ENCODE results near the gene ACTR3C. TPM values are rescaled to one million over a fixed set of nuclear protein-coding genes. Genes with fewer than 3 reads are reported as not detected.

ACTR3C gene
- total RNA-seq (2014; rRNA removed; shearing (Covaris generic)), result 1.5 and 5.8 TPM in 2 replicates
- polyA plus RNA-seq (2016; fragmentation: Nextera tagmentation; extraction: Ambion mirVana), result 1.8 and 3.5 TPM in 2 replicates
- long read RNA-seq, result 0 reads

DNA sequence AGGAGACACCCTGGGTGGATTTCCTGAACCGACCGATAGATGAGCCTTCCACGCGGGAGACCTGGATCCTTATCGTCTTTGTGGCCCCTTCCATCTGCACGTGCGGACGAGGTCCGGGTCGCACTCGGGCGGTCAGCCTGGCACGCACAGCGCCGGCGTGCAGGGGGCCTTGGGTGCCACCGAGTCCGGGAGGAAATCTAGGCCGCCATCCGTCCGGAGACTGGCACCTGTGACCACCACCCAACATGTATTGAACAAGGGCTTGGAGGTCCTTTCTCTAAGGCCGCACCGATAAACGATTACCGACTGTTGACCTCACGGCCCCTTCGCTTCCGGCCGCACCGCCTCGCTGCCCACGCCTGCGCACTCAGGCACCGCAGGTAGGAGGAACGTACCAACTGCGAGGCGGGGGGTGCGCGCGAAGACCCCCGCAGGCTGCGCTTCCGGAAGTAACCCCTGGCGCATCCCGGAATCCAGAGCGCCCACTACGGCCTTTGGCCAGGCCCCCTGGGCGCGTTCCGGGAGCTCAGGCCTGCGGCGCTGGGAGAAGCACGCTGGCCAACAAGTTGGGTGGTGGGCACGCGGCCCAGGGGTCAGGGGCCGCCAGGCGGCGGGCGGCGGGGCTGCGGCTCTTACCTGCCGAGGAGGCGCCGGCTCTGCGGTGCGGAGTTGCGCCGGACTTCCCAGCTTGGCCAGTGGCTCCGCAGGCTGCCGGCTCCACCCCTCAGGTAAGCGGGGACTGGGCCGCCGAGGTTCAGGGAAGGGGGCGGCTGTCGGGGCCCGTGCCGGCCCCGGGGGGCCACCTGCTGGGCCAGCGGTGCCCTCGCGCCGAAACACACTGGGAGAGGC is at the start of gene ACTR3C, which contains the start of gene LRRC61:
Gene ACTR3C, minus strand, starts transcription at position 713 of the 849 bp plus-strand sequence. CDS start 28,249 bp downstream, outside the sequence.
Gene LRRC61, plus strand, starts transcription at position 523 of the 849 bp plus-strand sequence. CDS start 13,507 bp downstream, outside the sequence.
- Histone ChIP-seq H2AFZ (peak within 1 kb of the TSS; percentile 56), H4K20me1 (replicated peaks; ENCODE audit: insufficient read depth) (no peaks in the 10 kb centered on the region), H3K4me3 (peak within 1 kb of the TSS; percentile 85), H3K27me3 (ENCODE audit: insufficient read depth) (0 out of 2 replicates have a peak, but pooled peaks cover 2% of the 10 kb centered on the region), H3K9me2 (ENCODE audit: insufficient read depth) (peaks cover 8% of the 10 kb centered on the region; the same call in 1 of the 2 replicates), H3K4me1 (ENCODE audit: insufficient read depth) (peaks cover 43% of the 10 kb centered on the region), H3K27ac (ENCODE audit: low read depth) (peak within 1 kb of the TSS; percentile 72), H3K79me2 (replicated peaks; ENCODE audit: insufficient read depth) (peaks cover 36% of the 10 kb centered on the region), H3K4me2 (peak within 1 kb of the TSS; percentile 98), H3K36me3 (ENCODE audit: insufficient read depth) (peaks cover 20% of the 10 kb centered on the region; the same call in 1 of the 2 replicates), H3F3A (replicated peaks; ENCODE audit: low read depth) (peaks cover 14% of the 10 kb centered on the region)
- no peak within 1 kb of the TSS for H3K27ac Mint-ChIP-seq
- peaks cover 17% of the 10 kb centered on the region for H3K27me3 Mint-ChIP-seq (ENCODE audit: insufficient read depth, low read depth, poor library complexity)
- no peaks in the 10 kb centered on the region for H3K9me3 Mint-ChIP-seq
- peak; percentile 91 for DNase-seq (ENCODE audit: low spot score)
- H3K4me3 Mint-ChIP-seq, result peak within 1 kb of the TSS; percentile 76
- peak; percentile 85 for ATAC-seq
- H3K4me1 Mint-ChIP-seq, result peaks cover 30% of the 10 kb centered on the region
- H3K36me3 Mint-ChIP-seq (ENCODE audit: low read depth), result peaks cover 20% of the 10 kb centered on the region; the same call in 2 of the 3 replicates
- peak; percentile 74 for TF ChIP-seq POLR2AphosphoS5 (IDR thresholded peaks at IDR 0.05; ENCODE audit: low read depth)
- TF ChIP-seq, protein P1, sequence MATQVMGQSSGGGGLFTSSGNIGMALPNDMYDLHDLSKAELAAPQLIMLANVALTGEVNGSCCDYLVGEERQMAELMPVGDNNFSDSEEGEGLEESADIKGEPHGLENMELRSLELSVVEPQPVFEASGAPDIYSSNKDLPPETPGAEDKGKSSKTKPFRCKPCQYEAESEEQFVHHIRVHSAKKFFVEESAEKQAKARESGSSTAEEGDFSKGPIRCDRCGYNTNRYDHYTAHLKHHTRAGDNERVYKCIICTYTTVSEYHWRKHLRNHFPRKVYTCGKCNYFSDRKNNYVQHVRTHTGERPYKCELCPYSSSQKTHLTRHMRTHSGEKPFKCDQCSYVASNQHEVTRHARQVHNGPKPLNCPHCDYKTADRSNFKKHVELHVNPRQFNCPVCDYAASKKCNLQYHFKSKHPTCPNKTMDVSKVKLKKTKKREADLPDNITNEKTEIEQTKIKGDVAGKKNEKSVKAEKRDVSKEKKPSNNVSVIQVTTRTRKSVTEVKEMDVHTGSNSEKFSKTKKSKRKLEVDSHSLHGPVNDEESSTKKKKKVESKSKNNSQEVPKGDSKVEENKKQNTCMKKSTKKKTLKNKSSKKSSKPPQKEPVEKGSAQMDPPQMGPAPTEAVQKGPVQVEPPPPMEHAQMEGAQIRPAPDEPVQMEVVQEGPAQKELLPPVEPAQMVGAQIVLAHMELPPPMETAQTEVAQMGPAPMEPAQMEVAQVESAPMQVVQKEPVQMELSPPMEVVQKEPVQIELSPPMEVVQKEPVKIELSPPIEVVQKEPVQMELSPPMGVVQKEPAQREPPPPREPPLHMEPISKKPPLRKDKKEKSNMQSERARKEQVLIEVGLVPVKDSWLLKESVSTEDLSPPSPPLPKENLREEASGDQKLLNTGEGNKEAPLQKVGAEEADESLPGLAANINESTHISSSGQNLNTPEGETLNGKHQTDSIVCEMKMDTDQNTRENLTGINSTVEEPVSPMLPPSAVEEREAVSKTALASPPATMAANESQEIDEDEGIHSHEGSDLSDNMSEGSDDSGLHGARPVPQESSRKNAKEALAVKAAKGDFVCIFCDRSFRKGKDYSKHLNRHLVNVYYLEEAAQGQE (IDR thresholded peaks at IDR 0.05; ENCODE audit: unreplicated experiment), result no peak
- TF ChIP-seq, protein P2, sequence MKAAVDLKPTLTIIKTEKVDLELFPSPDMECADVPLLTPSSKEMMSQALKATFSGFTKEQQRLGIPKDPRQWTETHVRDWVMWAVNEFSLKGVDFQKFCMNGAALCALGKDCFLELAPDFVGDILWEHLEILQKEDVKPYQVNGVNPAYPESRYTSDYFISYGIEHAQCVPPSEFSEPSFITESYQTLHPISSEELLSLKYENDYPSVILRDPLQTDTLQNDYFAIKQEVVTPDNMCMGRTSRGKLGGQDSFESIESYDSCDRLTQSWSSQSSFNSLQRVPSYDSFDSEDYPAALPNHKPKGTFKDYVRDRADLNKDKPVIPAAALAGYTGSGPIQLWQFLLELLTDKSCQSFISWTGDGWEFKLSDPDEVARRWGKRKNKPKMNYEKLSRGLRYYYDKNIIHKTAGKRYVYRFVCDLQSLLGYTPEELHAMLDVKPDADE (IDR thresholded peaks at IDR 0.05), result peak; percentile 75
- TF ChIP-seq, protein P3, sequence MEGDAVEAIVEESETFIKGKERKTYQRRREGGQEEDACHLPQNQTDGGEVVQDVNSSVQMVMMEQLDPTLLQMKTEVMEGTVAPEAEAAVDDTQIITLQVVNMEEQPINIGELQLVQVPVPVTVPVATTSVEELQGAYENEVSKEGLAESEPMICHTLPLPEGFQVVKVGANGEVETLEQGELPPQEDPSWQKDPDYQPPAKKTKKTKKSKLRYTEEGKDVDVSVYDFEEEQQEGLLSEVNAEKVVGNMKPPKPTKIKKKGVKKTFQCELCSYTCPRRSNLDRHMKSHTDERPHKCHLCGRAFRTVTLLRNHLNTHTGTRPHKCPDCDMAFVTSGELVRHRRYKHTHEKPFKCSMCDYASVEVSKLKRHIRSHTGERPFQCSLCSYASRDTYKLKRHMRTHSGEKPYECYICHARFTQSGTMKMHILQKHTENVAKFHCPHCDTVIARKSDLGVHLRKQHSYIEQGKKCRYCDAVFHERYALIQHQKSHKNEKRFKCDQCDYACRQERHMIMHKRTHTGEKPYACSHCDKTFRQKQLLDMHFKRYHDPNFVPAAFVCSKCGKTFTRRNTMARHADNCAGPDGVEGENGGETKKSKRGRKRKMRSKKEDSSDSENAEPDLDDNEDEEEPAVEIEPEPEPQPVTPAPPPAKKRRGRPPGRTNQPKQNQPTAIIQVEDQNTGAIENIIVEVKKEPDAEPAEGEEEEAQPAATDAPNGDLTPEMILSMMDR (conservative IDR thresholded peaks at IDR 0.05; ENCODE audit: low read depth in 2 of 2), result peak in 1 of 2 experiments; percentile 12; a peak in 2 of 4 replicates
